HepG2 (cell line): ENCODE measurements around the gene SMARCD1. TPM values are rescaled to one million over a fixed set of nuclear protein-coding genes. Genes with fewer than 3 reads are reported as not detected.

Experiments used
- ARID2 ChIP-seq: sonication (generic); formaldehyde crosslinking; IDR thresholded peaks from 2 replicates; pipeline ENCODE4 v1.8.1; 2022; ENCODE audit warnings: mild to moderate bottlenecking, missing genetic modification reagents, borderline replicate concordance
- CBX5 ChIP-seq: sonication (generic); formaldehyde crosslinking; IDR thresholded peaks from 2 replicates; pipeline ENCODE4 v1.4.0; 2020; ENCODE audit warnings: missing genetic modification reagents, borderline replicate concordance
- MTF2 ChIP-seq: sonication (generic); formaldehyde crosslinking; IDR thresholded peaks from 2 replicates; pipeline ENCODE4 v1.5.0; 2020; ENCODE audit warnings: missing genetic modification reagents, borderline replicate concordance
- NONO ChIP-seq, 2 experiments: fragments of 450-650 bp in 1 of 2; sonication (generic) in 1 of 2; formaldehyde crosslinking in 1 of 2; IDR thresholded peaks in 1 of 2; conservative IDR thresholded peaks in 1 of 2; 2 replicates each; pipeline versions ENCODE4 v1.6.1 to v1.8.0; 2017 to 2022; ENCODE audit warnings: mild to moderate bottlenecking in 1 of 2, missing genetic modification reagents in 1 of 2, moderate library complexity in 1 of 2
- SMYD3 ChIP-seq: sonication (generic); formaldehyde crosslinking; IDR thresholded peaks from 2 replicates; pipeline ENCODE4 v1.8.1; 2023; ENCODE audit warnings: mild to moderate bottlenecking, missing genetic modification reagents
- SNAPC2 ChIP-seq: sonication (generic); formaldehyde crosslinking; IDR thresholded peaks from 2 replicates; pipeline ENCODE4 v1.8.1; 2022; ENCODE audit warnings: mild to moderate bottlenecking, missing genetic modification reagents
- ZNF138 ChIP-seq: sonication (generic); formaldehyde crosslinking; IDR thresholded peaks from 2 replicates; pipeline ENCODE4 v1.5.0; 2020; ENCODE audit warnings: mild to moderate bottlenecking, low read depth, missing genetic modification reagents
- polyA plus RNA-seq, 8 experiments: library from polyadenylated mRNA; depleted of rRNA in 3 of 8; stranded (reverse) in 7 of 8; unstranded in 1 of 8; fragments of >200 nt; fragmentation: Illumina TruSeq in 4 of 8; extraction: Trizol in 4 of 8; gene quantifications; 2 replicates each; pipeline versions ENCODE4 v1.2.1 to v1.2.3, GENCODE V29; 2011 to 2016; ENCODE audit warnings: low read depth in 4 of 8, missing spikeins in 1 of 8, mixed read lengths in 1 of 8; ENCODE audit not compliant: insufficient read depth in 1 of 8
- total RNA-seq, 5 experiments: library from RNA; depleted of rRNA; stranded (reverse); fragments of >200 nt; fragmentation: Illumina TruSeq; extraction: Trizol; gene quantifications; 2 replicates each; pipeline ENCODE4 v1.2.3, GENCODE V29; 2016; ENCODE audit warnings: low read depth in 1 of 5
- TF ChIP-seq, protein P1 (sequence below): sonication (generic); formaldehyde crosslinking; IDR thresholded peaks from 2 replicates; pipeline ENCODE4 v1.5.1; 2020; ENCODE audit warnings: mild to moderate bottlenecking, missing genetic modification reagents, moderate library complexity
- TF ChIP-seq, protein P2 (sequence below): sonication (generic); formaldehyde crosslinking; IDR thresholded peaks from 2 replicates; pipeline ENCODE4 v1.4.0; 2020; ENCODE audit warnings: missing genetic modification reagents
- TF ChIP-seq, protein P3 (sequence below): sonication (generic); formaldehyde crosslinking; IDR thresholded peaks from 2 replicates; pipeline ENCODE4 v1.5.1; 2020; ENCODE audit warnings: mild to moderate bottlenecking, missing genetic modification reagents

The SMARCD1 gene
- total and polyA plus RNA-seq, 2 of the 13 experiments (the other 11 are each of a cell fraction or from before 2014, with no cell fraction given): 51.7 to 54.6 TPM

DNA sequence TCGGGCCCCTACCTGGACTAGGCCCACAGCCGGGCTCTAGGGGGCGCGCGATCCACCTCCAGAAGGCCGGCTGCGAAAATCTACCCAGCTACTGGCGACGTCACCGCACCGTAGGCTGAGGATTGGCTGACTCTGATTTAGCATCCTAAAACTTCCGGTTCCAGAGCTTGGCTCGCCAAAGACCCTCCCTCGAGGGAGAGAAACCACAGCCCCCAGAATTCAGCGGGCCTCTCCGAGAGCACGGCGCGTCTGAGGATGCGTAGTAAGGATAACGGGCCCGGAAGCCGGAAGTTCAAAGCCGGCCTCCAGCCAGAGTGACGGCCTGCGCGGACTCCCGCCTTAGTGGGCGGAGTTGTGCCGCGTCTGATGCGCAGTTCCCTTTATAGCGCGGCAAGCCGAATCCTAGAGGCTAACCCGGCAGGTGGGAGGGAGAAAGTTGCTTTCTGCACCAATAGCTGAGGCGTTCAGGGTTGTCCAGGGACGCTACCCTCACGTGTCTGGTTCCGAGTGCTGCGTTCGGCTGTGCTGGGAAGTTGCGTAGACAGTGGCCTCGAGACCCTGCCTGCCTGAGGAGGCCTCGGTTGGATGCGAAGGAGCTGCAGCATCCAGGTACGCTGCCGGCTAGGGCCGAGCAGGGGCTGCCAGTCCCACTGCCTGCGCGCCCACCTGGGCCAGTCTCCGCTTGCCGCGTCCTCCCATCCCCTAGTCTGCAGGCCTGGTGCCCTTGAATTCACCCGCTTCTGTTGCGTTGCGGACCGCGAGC, 26.7 kb downstream of the SMARCD1 start, which contains the start of gene COX14 (continued):
- no peak; the same call in 1 of the 2 replicates for TF ChIP-seq ZNF138 (CRISPR knock-in tag)
- peak; percentile 79; the same call in 1 of the 2 replicates for TF ChIP-seq ARID2 (CRISPR knock-in tag)
- 0 out of 2 replicates have a peak, but pooled peaks have one; percentile 40 for TF ChIP-seq CBX5 (CRISPR knock-in tag)
- TF ChIP-seq NONO (IDR thresholded peaks at IDR 0.05): no peak
- no peak; the same call in 1 of the 2 replicates for TF ChIP-seq NONO (CRISPR knock-in tag; conservative IDR thresholded peaks at IDR 0.05)
- TF ChIP-seq, protein P1, sequence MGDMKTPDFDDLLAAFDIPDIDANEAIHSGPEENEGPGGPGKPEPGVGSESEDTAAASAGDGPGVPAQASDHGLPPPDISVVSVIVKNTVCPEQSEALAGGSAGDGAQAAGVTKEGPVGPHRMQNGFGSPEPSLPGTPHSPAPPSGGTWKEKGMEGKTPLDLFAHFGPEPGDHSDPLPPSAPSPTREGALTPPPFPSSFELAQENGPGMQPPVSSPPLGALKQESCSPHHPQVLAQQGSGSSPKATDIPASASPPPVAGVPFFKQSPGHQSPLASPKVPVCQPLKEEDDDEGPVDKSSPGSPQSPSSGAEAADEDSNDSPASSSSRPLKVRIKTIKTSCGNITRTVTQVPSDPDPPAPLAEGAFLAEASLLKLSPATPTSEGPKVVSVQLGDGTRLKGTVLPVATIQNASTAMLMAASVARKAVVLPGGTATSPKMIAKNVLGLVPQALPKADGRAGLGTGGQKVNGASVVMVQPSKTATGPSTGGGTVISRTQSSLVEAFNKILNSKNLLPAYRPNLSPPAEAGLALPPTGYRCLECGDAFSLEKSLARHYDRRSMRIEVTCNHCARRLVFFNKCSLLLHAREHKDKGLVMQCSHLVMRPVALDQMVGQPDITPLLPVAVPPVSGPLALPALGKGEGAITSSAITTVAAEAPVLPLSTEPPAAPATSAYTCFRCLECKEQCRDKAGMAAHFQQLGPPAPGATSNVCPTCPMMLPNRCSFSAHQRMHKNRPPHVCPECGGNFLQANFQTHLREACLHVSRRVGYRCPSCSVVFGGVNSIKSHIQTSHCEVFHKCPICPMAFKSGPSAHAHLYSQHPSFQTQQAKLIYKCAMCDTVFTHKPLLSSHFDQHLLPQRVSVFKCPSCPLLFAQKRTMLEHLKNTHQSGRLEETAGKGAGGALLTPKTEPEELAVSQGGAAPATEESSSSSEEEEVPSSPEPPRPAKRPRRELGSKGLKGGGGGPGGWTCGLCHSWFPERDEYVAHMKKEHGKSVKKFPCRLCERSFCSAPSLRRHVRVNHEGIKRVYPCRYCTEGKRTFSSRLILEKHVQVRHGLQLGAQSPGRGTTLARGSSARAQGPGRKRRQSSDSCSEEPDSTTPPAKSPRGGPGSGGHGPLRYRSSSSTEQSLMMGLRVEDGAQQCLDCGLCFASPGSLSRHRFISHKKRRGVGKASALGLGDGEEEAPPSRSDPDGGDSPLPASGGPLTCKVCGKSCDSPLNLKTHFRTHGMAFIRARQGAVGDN (CRISPR knock-in tag): peak; percentile 95
- no peak for TF ChIP-seq MTF2 (CRISPR knock-in tag)
- peak; percentile 91; the same call in 1 of the 2 replicates for TF ChIP-seq SNAPC2 (CRISPR knock-in tag)
- TF ChIP-seq SMYD3 (CRISPR knock-in tag): peak; percentile 82; the same call in 1 of the 2 replicates
- TF ChIP-seq, protein P2, sequence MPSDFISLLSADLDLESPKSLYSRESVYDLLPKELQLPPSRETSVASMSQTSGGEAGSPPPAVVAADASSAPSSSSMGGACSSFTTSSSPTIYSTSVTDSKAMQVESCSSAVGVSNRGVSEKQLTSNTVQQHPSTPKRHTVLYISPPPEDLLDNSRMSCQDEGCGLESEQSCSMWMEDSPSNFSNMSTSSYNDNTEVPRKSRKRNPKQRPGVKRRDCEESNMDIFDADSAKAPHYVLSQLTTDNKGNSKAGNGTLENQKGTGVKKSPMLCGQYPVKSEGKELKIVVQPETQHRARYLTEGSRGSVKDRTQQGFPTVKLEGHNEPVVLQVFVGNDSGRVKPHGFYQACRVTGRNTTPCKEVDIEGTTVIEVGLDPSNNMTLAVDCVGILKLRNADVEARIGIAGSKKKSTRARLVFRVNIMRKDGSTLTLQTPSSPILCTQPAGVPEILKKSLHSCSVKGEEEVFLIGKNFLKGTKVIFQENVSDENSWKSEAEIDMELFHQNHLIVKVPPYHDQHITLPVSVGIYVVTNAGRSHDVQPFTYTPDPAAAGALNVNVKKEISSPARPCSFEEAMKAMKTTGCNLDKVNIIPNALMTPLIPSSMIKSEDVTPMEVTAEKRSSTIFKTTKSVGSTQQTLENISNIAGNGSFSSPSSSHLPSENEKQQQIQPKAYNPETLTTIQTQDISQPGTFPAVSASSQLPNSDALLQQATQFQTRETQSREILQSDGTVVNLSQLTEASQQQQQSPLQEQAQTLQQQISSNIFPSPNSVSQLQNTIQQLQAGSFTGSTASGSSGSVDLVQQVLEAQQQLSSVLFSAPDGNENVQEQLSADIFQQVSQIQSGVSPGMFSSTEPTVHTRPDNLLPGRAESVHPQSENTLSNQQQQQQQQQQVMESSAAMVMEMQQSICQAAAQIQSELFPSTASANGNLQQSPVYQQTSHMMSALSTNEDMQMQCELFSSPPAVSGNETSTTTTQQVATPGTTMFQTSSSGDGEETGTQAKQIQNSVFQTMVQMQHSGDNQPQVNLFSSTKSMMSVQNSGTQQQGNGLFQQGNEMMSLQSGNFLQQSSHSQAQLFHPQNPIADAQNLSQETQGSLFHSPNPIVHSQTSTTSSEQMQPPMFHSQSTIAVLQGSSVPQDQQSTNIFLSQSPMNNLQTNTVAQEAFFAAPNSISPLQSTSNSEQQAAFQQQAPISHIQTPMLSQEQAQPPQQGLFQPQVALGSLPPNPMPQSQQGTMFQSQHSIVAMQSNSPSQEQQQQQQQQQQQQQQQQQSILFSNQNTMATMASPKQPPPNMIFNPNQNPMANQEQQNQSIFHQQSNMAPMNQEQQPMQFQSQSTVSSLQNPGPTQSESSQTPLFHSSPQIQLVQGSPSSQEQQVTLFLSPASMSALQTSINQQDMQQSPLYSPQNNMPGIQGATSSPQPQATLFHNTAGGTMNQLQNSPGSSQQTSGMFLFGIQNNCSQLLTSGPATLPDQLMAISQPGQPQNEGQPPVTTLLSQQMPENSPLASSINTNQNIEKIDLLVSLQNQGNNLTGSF (CRISPR knock-in tag): peak; percentile 82
- TF ChIP-seq, protein P3, sequence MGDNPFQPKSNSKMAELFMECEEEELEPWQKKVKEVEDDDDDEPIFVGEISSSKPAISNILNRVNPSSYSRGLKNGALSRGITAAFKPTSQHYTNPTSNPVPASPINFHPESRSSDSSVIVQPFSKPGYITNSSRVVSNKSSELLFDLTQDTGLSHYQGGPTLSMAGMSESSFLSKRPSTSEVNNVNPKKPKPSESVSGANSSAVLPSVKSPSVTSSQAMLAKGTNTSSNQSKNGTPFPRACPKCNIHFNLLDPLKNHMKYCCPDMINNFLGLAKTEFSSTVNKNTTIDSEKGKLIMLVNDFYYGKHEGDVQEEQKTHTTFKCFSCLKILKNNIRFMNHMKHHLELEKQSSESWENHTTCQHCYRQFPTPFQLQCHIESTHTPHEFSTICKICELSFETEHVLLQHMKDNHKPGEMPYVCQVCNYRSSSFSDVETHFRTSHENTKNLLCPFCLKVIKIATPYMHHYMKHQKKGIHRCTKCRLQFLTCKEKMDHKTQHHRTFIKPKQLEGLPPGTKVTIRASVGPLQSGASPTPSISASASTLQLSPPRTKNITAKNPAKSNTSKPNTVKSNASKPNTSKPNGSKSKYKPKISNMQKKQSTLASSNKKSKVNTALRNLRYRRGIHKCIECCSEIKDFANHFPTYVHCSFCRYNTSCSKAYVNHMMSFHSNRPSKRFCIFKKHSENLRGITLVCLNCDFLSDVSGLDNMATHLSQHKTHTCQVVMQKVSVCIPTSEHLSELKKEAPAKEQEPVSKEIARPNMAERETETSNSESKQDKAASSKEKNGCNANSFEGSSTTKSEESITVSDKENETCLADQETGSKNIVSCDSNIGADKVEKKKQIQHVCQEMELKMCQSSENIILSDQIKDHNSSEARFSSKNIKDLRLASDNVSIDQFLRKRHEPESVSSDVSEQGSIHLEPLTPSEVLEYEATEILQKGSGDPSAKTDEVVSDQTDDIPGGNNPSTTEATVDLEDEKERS (CRISPR knock-in tag): peak; percentile 91
